ENCODE measurements around the gene BRIP1. TPM values are rescaled to one million over a fixed set of nuclear protein-coding genes. Genes with fewer than 3 reads are reported as not detected.
A peak's percentile ranks its signal among the peaks of the same experiment; 100 is the strongest.
"Not testable (repeated sequence)": the region's sequence is repeated elsewhere in the genome, so short reads cannot be mapped to it uniquely, and the experiment has no call there.

Gene BRIP1
- total RNA-seq, 1 experiment from 2014 or later, result 5.5 TPM

DNA sequence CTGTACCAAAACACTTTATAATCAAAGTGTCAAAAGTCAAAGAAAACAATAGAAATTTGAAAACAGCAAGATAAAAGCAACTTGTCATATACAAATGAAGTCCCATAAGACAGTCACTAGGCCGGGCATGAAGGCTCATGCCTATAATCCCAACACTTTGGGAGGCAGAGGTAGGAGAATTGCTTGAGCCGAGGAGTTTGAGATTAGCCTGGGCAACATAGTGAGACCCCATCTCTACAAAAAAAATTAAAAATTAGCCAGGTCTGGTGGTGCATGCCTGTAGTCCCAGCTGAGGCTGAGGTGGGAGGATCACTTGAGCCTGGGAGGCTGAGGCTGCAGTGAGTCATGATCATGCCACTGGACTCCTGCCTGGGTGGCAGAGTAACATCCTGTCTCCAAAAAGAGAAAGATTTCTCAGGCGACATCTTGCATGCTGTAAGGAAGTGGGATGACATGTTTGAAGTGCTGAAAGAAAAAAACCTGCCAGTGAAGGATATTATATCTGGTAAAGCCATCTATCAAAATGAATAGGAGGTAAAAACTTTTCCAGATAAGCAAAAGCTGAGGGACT is 173.6 kb downstream of the BRIP1 start:
- DNase-seq, result peak; percentile 50

DNA sequence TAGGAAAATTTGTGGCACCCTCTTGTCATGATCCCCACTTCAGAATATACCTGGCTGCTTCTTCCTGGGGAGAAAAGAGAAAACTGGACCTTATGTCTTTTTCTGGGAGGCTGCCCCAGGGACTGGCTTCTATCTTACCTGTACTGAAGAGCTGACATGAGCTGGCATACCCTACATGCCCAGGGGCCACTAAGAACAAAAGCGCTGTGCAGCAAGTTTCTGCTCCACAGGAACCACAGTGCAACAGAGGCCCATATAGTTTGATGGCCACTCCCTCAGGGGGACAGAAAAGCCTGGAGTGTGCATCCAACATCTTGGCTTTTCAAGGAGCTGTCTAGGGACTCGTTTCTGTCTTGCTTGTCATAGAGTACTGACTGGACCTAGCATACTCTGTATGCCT is 175.6 kb downstream of the BRIP1 start:
- Histone ChIP-seq H3K4me3 (no peak overlapping the region), H3K9me3 (peaks cover 2% of the 10 kb centered on the region), H3K36me3 (peaks cover 23% of the 10 kb centered on the region), H3K27me3 (no peaks in the 10 kb centered on the region)
- no peak for DNase-seq

More for the DNA sequence above, 173.6 kb downstream of the BRIP1 start:
- peaks cover 2% of the 10 kb centered on the region for H3K9me3 ChIP-seq
- no peaks in the 10 kb centered on the region for H3K27me3 ChIP-seq
- peaks cover 23% of the 10 kb centered on the region for H3K36me3 ChIP-seq
- H3K4me3 ChIP-seq, result no peak overlapping the region

DNA sequence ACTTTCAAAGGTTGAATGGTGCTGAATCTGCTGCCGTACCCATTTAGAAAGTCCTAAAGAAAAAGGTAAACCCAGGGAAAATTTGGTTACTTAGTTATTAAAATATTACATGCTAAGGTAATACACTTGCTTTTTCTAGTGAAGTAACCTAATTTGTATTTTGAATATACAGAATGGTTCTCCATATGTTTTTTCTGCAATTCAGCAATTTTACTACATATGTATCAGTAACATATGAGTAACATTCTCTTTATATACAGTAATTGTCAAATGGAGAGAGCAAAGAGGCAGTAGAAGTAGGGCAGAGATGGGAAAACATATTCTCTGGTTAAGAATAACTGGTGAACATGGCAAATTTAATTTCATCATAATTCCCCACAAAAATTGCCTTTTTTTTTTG is 177.2 kb downstream of the BRIP1 start:
- no peak overlapping the region for H3K4me3 ChIP-seq
- H3K36me3 ChIP-seq, result peaks cover 15% of the 10 kb centered on the region
- H3K27me3 ChIP-seq, result no peaks in the 10 kb centered on the region
- no peak for DNase-seq
- no peaks in the 10 kb centered on the region for H3K9me3 ChIP-seq

DNA sequence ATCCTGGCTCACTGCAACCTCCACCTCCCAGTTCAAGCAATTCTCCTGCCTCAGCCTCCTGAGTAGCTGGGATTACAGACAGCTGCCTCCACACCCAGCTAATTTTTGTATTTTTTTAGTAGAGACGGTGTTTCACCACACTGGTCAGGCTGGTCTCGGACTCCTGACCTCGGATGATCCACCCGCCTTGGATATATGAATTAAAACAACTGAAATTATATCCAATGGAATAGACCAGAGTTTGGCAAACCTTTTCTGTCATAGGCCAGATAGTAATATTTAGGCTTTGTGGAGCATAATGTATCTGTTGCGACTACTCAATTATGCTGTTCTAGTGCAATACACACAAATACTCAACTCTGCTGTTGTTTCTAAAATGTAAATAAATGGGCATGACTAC is 178.5 kb downstream of the BRIP1 start:
- H3K27me3 ChIP-seq, result no peaks in the 10 kb centered on the region
- H3K9me3 ChIP-seq, result no peaks in the 10 kb centered on the region
- peaks cover 9% of the 10 kb centered on the region for H3K36me3 ChIP-seq
- DNase-seq, result no peak
- no peak overlapping the region for H3K4me3 ChIP-seq

DNA sequence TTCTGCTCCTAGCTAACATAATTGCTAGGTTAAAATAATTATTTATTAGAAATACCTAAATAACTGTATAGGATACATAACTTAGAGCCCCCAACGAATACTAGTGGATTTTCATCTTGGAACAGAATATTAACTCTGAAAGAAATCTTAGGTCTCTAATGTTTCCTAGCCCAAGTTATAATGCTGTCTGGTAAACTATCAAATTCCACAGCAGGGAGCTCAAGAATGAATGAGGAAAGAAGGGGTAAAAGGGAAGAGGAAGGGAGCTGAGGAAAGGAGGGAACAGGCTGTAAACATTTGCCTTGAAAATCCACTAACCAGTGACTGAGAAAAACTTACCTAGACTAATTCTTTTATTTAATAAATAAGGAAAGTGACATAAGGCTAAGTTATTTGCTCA is 179.2 kb downstream of the BRIP1 start:
- peaks cover 4% of the 10 kb centered on the region; the same call in 1 of the 2 replicates for H3K36me3 ChIP-seq

DNA sequence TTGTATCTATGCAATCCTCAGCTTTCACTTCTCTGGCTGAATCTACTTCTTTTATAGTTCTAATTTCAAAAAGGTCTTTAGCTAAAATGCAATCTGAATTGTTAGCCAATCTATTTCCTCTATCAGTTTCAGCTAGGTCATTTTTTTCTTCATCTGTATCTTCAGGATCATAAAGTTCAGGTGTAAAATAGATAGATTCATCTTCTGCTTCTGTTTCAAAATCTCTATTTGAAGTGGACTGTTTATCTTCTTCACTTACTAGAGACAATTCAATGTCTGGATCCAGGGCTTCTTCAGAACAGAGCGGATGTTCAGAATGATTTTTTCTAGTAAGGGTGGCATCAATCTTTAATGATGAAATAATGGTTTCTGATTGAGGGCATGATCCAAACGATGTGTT is 179.9 kb downstream of the BRIP1 start:
- Histone ChIP-seq H3K27me3 (no peaks in the 10 kb centered on the region), H3K4me3 (no peak overlapping the region), H3K36me3 (0 out of 2 replicates have a peak, but pooled peaks cover 2% of the 10 kb centered on the region), H3K9me3 (no peaks in the 10 kb centered on the region)
- no peak for DNase-seq

More for the DNA sequence above, 179.2 kb downstream of the BRIP1 start:
- H3K27me3 ChIP-seq, result no peaks in the 10 kb centered on the region
- no peaks in the 10 kb centered on the region for H3K9me3 ChIP-seq
- DNase-seq, result no peak
- no peak overlapping the region for H3K4me3 ChIP-seq

DNA sequence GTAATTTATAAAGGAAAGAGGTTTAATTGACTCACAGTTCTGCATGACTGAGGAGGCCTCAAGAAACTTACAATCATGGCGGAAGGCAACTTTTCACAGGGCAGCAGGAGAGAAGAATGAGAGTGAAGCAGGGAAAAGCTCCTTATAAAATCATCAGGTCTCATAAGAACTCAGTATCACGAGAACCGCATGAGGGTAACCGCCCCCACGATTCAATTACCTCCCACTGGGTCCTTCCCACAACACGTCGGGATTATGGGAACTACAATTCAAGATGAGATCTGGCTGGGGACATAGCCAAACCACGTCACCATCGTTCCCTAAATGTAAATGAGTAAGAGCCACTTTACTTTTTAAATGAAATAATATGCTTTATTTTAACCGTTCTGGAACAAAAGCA is 182.4 kb downstream of the BRIP1 start:
- Histone ChIP-seq H3K4me3 (no peak overlapping the region), H3K9me3 (no peaks in the 10 kb centered on the region)
- no peak for DNase-seq

DNA sequence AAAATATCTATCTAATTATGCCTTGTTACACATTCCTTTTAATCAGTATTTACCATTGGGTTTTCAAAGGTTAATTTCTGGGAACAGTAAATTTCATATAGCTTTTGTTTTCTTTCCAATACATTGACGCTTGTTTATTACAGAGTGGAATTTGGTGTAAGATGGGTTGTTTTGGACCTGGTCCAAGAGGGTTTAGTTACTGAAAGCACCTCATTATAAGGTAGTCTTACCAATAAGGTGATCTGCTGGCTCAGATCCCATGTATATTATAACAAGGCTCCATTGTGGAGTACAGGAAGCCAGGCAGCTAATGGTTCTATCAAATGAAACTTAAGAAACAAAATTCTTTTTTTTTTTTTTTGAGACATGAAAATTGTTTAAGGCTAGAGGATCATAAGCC is 185.0 kb downstream of the BRIP1 start:
- no peaks in the 10 kb centered on the region for H3K36me3 ChIP-seq
- H3K9me3 ChIP-seq, result peaks cover 4% of the 10 kb centered on the region; the same call in 1 of the 2 replicates
- H3K27me3 ChIP-seq, result no peaks in the 10 kb centered on the region
- DNase-seq, result no peak
- no peak overlapping the region for H3K4me3 ChIP-seq

More for the DNA sequence above, 182.4 kb downstream of the BRIP1 start:
- no peaks in the 10 kb centered on the region for H3K27me3 ChIP-seq
- 0 out of 2 replicates have a peak, but pooled peaks cover 2% of the 10 kb centered on the region for H3K36me3 ChIP-seq

DNA sequence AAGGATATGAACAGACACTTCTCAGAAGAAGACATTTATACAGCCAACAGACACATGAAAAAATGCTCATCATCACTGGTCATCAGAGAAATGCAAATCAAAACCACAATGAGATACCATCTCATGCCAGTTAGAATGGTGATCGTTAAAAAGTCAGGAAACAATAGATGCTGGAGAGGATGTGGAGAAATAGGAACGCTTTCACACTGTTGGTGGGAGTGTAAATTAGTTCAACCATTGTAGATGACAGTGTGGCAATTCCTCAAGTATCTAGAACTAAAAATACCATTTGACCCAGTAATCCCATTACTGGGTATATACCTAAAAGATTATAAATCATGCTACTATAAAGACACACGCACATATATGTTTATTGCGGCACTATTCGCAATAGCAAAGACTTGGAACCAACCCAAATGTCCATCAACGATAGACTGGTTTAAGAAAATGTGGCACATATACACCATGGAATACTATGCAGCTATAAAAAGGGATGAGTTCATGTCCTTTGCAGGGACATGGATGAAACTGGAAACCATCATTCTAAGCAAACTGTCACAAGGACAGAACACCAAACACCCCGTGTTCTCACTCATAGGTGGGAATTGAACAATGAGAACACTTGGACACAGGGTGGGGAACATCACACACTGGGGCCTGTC is 186.0 kb downstream of the BRIP1 start:
- H3K27me3 ChIP-seq, H3K9me3 ChIP-seq, DNase-seq, H3K4me3 ChIP-seq, H3K36me3 ChIP-seq: not testable (repeated sequence)

DNA sequence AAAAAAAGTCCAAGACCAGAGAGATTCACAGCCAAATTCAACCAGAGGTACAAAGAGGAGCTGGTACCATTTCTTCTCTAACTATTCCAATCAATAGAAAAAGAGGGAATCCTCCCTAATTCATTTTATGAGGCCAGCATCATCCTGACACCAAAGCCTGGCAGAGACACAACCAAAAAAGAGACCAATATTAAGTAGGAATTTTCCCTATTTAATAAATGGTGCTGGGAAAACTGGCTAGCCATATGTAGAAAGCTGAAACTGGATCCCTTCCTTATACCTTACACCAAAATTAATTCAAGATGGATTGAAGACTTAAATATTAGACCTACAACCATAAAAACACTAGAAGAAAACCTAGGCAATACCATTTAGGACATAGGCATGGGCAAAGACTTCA is 186.8 kb downstream of the BRIP1 start:
- not testable (repeated sequence) for H3K9me3 ChIP-seq, DNase-seq, H3K4me3 ChIP-seq, H3K27me3 ChIP-seq, H3K36me3 ChIP-seq

DNA sequence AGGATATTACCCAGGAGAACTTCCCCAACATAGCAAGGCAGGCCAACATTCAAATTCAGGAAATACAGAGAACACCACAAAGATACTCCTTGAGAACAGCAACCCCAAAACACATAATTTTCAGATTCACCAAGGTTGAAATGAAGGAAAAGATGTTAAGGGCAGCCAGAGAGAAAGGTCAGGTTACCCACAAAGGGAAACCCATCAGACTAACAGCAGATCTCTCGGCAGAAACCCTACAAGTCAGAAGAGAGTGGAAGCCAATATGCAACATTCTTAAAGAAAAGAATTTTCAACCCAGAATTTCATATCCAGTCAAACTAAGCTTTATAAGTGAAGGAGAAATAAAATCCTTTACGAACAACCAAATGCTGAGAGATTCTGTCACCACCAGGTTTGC is 188.7 kb downstream of the BRIP1 start:
- H3K36me3 ChIP-seq, H3K27me3 ChIP-seq, H3K9me3 ChIP-seq, DNase-seq, H3K4me3 ChIP-seq: not testable (repeated sequence)

DNA sequence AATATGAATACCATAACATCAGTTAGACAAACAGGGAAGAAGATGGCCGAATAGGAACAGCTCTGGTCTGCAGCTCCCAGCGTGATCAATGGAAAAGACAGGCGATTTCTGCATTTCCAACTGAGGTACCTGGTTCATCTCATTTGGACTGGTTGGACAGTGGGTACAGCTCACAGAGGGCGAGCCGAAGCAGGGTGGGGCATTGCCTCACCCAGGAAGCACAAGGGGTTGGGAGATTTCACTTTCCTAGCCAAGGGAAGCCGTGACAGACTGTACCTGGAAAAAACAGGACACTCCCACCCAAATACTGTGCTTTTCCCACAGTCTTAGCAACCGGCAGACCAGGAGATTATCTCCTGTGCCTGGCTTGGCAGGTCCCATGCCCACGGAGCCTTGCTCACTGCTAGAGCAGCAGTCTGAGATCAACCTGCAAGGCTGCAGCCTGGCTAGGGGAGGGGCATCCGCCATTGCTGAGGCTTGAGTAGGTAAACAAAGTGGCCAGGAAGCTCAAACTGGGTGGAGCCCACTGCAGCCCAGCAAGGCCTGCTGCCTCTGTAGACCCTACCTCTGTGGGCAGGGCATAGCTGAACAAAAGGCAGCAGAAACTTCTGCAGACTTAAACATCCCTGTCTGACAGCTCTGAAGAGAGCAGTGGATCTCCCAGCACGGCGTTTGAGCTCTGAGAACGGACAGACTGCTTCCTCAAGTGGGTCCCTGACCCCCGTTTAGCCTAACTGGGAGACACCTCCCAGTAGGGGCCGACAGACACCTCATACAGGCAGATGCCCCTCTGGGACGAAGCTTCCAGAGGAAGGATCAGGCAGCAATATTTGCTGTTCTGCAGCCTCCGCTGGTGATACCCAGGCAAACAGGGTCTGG is 190.1 kb downstream of the BRIP1 start:
- not testable (repeated sequence) for H3K4me3 ChIP-seq, H3K36me3 ChIP-seq, DNase-seq, H3K27me3 ChIP-seq, H3K9me3 ChIP-seq

DNA sequence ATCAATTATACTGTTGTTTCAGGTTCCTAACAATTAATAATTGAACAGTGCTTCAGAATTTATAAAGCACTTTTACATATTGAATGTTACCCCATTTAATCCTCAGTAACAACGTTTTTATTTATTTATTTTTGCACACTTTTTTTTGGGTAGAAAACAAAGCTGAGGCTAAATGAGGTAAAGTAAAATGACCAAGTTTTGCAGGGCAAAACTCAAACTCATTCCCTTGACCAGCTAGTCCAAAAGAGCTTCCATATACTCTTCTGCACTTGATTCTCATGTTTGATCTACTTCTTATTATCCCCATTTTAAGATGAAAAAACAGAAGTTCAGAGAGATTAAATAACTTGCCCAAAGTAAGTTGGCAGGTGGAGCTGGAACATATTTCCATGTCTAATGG is 191.2 kb downstream of the BRIP1 start:
- H3K27me3 ChIP-seq, result no peaks in the 10 kb centered on the region
- no peak for DNase-seq
- H3K36me3 ChIP-seq, result no peaks in the 10 kb centered on the region
- H3K9me3 ChIP-seq, result peaks cover 4% of the 10 kb centered on the region; the same call in 1 of the 2 replicates
- no peak overlapping the region for H3K4me3 ChIP-seq

DNA sequence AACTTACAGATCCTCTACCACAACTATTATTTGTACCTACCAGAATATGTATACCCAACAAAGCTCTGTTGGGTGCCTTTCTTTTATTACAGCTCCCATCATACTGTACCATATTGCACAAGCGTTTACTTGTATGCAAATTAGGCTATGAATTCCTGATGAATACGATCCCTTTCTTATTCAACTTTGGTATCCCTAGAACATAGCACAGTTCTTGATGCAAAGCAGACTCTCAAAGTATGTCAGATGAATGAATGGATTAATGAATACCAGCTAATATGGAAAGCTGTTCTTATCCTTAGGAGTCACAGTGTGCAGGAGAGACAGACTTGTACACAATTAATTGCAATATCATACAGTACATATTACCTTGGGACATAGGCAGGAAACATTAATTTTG is 192.6 kb downstream of the BRIP1 start:
- Histone ChIP-seq H3K27me3 (no peaks in the 10 kb centered on the region), H3K4me3 (no peak overlapping the region), H3K9me3 (peaks cover 4% of the 10 kb centered on the region; the same call in 1 of the 2 replicates), H3K36me3 (no peaks in the 10 kb centered on the region)
- no peak for DNase-seq

DNA sequence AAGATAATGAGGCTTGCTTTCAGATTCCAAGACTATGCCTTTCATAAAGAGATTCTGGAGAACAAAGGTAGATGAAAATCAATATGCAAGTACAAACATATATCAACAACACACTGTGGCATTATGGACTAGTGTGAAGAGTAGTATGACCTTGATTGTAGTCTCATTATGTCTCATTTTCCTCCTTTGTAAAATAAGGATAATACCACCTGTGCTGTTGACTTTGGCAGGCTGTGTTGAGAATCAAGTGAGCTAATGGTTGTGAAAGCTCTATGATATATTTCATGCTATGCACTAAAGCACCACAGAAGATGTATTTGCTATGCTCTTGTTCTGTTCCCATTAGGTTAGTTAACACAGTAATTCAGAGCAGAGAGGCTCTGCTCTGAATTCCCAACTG is 193.8 kb downstream of the BRIP1 start:
- H3K4me3 ChIP-seq, result no peak overlapping the region
- no peak for DNase-seq
- no peaks in the 10 kb centered on the region for H3K27me3 ChIP-seq
- no peaks in the 10 kb centered on the region for H3K36me3 ChIP-seq
- H3K9me3 ChIP-seq, result no peaks in the 10 kb centered on the region

DNA sequence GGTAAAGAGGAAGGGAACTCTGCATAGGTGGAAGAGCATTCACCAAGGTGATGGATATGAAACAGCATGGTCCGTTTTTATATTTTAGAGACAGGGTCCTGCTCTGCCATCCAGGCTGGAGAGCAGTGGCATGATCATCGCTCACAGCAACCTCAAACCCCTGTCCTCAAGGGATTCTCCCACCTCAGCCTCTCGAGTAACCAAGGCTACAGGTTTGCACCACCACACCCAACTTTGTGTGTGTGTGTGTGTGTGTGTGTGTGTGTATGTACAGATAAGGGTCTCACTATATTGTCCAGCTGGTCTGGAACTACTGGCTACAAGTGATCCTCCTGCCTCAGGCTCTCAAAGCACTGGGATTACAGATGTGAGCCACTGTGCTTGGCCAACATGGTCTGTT is 194.8 kb downstream of the BRIP1 start:
- no peak overlapping the region for H3K4me3 ChIP-seq
- H3K27me3 ChIP-seq, result no peaks in the 10 kb centered on the region
- no peaks in the 10 kb centered on the region for H3K9me3 ChIP-seq
- H3K36me3 ChIP-seq, result no peaks in the 10 kb centered on the region
- DNase-seq, result no peak

DNA sequence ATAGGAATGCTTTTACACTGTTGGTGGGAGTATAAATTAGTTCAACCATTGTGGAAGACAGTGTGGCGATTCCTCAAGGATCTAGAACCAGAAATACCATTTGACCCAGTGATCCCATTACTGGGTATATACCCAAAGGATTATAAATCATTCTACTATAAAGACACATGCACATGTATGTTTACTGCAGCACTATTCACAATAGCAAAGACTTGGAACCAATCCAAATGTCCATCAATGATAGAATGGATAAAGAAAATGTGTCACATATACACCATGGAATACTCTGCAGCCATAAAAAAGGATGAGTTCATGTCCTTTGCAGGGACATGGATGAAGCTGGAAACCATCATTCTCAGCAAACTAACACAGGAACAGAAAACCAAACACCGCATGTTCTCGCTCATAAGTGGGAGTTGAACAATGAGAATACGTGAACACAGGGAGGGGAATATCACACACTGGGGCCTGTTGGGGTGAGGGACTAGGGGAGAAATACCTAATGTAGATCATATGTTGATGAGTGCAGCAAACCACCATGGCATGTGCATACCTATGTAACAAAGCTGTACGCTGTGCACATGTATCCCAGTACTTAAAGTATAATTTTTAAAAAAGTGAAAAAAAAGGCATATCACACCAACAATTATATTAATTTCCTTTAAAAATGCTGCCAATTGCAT is 196.8 kb downstream of the BRIP1 start:
- not testable (repeated sequence) for H3K27me3 ChIP-seq, H3K36me3 ChIP-seq, DNase-seq, H3K9me3 ChIP-seq, H3K4me3 ChIP-seq
